ENCODE results near the gene CORIN.
A peak's percentile ranks its signal among the peaks of the same experiment; 100 is the strongest.

CORIN gene

DNA sequence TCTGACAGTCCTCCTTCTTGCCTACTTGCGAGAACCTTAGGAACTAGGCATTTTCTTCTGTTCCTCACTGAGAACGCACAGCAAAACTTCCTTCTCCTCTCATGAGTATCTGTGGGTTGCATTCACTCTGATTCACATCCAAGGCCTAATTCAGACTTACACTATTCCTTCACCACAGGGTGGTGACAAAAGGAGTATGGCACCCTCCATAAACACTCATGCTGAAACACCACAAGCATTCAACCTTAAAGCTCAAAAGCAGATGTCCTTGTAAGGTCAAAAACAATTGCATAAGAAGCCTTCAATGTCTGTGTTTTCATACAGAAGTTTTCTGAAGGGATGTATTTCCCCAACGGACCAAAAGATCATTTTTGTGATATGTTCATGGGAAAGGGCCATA is 147.3 kb downstream of the CORIN start:
- no peak for DNase-seq (ENCODE audit: low read depth in 2 of 2)

DNA sequence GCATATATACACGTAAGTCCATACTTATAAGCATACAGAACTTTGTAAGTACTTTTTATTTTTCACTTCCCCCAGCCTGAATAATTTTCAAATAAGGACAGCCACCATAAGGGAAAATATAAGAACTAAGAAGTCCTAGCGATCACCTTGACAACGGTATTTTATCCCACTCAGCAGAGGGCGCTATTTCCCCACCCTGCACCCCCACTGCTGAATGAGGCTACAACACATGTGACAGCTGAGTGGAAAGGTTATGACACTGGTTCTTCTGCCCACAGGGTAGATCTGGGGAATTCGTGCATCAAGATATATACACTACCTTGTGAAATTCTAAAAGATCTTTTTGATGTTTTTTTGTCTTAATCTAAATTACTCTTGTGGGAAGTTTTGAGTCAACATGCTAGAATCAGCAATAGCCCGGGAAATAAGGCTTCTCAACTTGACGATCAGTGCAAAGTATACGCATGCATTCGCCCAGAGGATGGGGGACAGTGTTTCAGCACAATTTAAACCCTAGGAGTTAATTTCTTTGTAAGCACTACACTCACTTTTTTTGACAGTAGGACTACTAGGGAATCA is 151.5 kb downstream of the CORIN start:
- DNase-seq (ENCODE audit: low read depth in 2 of 2), result no peak

DNA sequence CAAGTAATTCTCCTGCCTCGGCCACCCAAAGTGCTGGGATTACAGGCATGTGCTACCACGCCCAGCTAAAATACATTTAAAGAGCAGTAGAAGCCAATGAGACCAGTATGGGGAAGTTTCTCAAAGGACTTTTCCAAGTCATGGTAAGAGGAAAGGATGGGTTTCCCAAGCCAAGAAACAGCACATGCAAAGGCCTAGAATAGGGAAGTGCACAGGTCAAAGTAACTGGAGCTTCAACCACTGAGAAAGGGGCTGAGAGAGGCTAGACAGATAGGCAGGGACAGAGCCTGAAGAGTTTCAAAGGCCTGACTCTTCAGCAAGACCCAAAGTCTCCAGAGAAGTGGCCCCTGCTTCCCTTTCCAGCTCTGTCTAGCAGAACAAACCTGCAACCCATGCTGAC is 162.1 kb downstream of the CORIN start:
- no peak for DNase-seq (ENCODE audit: low read depth in 2 of 2)

DNA sequence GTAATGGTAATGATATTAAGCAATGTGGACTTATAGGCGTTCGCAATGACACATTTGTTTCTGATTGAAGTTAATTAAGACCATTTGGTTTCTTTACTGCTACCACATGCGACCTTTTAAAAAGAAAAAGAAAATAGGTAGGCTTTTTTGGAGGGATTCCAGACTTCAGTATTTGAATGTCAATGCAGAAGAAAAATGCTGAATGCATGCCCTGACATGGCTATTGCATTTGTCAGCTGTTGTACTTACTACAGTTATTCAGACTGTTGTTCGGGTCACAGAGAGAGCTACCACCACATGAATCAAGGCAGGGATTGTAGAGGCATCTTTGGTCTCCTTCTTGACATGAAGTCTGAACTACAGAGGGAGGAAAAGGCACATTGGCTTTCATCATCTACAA is 163.7 kb downstream of the CORIN start:
- peak; percentile 28 to 30 for DNase-seq (ENCODE audit: low read depth in 2 of 2)

DNA sequence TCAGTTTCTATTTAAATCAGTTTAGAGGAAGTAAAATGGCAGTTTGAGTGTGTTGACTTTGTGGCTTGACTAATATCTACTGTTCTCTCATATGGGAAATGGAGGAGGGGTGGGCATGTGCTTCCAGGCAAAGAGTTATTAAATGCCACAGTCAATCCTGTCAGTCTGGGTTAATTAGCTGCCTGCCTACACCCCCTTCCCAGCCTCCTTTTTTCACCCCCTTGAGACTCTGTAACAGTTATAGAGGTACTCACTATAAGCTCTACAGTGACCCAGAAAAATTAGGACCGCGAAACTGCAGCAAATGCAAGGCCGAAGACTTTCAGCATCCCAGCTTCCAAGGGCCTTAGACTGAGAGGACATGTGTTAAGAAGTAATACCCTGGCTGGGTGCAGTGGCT is 165.2 kb downstream of the CORIN start:
- no peak for DNase-seq (ENCODE audit: low read depth in 2 of 2)

DNA sequence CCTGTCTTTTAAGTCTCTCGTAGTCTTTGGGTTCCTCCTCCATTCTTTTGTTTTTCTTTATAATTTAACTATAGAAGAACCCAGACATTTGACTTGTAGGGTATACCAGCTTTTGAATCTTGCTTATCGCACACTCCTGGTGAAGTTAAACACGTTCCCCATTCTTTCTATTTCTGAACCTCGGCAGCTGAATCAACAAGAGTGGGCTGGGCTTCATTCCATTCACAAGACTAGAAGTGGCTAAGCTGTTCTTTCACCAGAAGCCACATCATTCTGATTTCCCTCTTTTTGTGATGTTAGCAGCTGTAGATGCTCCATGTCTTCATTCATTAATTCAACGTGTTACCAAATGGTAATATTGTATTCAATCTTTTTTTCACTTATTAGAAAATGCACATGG is 167.9 kb downstream of the CORIN start:
- DNase-seq (ENCODE audit: low read depth in 2 of 2), result no peak

DNA sequence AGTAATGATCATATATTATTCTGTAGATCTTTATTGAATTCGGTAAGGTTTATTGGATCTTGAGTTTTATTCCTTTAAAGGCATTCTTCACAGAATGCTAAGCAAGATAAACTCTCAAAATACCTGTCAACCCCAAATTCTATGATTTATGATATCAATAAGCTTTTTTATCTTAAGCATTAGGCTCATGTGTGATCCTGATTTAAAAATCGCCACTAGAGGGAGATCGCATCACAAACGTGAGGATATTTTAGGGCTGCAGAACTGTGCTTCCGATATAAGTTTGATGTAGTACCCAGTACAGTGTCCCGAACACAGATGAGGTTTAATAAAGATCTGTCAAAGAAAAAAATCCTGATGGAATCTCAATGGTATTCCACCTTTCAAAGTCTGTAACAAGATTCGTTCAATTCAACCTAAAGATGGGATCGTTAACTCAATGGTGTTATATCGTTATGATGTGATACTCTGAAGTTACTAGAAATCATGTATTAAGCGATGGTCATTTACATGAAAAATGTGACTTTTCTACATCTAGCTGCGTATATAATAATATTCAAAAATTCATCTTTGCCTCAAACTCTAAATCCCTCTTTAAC is 169.0 kb downstream of the CORIN start:
- DNase-seq (ENCODE audit: low read depth in 2 of 2), result peak in 1 of 2 experiments; percentile 30

DNA sequence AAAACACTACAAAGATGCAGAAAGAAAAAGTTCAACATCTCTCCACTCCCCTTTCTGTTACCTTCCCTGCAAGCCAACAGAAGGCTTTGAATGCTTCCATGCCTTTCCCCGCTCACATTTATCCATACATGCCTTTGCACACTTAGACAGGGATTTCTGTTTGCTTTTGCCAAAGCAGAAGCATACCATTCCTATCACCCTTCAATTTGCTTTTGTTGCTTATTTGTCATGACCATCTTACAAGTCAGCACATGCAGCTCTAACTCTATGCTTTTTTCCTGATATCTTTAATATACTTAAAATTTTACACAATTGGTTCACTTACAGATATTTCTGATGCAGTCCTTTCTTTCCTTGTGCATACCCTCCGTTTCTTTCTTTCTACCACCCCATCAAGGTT is 169.6 kb downstream of the CORIN start:
- no peak for DNase-seq (ENCODE audit: low read depth in 2 of 2)

DNA sequence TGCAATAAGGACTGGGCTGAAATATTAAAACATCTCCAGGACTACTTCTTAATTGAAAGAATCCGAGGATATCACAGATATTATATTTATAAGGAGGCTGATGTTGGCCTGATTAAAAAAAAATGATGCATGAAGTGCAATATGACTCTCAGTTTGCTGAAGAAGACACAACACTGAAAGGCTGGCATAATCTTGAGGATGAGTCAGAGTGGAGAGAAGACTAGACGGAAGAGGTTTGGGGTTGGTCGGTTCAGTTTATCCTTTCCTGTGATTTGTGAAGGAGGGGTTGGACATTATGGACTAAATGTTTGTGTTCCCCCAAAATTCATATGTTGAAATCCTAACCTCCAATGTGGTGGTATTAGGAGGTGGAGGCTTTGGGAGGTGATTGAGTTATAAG is 170.3 kb downstream of the CORIN start:
- no peak for DNase-seq (ENCODE audit: low read depth in 2 of 2)

DNA sequence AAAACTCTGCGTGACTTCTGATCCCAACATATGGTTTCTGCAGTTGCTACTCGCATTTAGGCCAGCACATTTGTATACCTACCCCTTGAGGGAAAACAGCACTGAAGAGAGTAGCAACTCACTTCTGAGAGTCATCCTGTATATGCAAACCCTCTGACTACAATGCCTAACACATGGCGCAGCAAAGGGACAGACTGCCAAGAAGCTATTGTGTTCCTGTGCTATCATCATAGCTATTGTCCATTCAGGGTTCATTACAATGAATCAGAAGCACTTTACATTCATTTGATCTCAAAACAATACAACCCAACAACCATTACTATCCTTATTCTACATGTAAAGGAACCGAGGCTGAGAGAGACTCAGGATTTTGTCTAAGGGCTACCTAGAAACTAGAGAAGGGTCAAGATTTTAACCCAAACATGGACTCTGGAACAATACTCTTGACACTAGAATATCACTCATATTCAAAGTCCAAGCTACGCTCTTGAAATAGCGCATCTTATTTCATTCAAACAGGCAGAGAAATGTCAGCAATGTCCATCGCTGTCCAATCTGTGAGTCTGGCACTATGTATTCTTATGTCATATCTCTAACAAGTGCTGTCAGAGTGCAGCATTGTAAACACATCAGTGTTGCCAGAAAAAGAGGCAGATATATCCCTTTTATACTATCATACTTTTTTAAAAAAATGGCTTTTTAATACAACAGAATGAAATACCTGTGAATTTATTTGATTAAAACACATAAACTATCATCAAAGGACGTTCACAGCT is 173.6 kb downstream of the CORIN start:
- no peak for DNase-seq (ENCODE audit: low read depth in 2 of 2)

DNA sequence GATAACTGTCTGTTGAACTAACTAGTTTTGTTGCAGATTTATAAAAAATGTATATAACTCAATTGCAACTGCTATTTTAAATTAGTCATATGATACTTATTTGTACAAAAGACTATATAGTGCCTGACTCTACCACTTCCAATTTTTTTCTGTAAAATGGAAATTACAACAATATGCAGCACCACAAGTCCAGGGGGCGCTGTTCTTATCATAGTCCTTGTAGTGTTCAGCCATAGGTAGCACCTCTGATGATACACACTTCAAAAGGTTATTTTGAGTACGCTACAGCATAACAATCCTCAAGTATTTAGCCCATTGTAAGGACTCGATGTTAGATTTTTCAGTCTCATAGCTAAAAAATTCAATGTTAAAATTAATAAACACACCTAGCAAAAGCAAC is 174.9 kb downstream of the CORIN start:
- no peak for DNase-seq (ENCODE audit: low read depth in 2 of 2)

DNA sequence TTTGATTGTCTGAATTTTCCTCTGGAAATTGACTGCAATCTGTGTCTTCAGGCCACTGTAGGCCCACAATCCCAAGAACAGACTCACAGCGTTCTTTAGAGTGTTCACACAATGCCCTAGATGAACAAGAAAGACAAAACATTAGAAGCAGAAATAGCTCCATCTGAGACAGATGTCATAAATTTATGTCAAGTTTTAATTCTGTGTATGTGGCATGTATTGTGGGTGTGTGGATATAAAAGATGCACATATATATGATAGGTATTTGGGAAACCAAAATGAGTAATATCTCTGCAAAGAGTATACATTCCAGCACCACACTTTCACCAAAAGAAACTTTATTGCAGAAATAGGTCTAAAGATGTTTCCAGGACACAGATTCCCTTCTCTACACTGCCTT is 176.1 kb downstream of the CORIN start:
- DNase-seq (ENCODE audit: low read depth in 2 of 2), result peak in 1 of 2 experiments; percentile 24

DNA sequence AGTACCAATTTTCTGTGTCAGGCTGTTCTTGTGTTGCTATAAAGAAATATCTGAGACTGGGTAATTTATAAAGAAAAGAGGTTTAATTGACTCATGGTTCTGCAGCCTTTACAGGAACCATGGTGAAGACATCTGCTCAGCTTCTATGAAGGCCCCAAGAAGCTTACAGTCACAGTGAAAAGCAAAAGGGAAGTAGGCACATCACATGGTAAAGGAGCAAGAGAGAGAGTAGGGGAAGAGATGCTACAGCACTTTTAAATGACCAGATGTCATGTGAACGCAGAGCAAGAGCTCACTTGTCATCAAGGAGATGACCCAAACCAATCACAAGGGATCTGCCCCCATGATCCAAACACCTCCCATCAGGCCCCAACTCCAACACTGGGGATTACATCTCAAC is 178.5 kb downstream of the CORIN start:
- DNase-seq (ENCODE audit: low read depth in 2 of 2), result no peak

DNA sequence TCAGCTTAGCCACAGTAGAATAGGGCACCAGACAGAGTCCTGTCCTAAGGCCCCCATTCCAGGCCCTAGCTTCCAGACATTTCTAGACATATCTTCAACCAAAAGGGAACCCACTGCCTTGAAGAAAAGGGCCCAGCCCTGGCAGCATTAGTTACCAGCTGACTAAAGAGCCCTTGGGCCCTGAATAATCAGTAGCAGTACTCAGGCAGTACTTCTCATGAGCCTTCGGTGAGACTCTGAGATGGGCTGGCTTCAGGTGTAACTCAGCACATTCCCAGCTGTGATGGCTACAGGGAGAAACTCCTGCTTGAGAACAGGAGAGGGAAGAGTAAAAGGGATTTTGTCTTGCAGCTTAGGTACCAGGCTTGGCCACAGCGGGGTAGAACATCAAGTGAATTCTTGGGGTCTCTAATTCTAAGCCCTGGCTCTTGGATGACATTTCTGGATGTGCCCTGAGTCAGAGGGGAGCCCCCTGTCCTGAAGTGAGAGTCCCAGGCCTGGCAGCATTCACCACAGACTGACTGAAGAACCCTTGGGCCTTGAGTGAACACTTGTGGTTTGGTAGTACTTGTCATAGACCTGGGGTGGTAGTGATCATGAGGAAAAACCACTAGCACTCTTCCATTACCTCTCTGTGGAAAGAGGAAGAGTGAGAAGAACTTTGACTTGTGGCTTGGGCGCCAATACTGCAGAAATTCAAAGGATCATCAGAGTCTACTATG is 182.7 kb downstream of the CORIN start:
- DNase-seq (ENCODE audit: low read depth in 2 of 2), result no peak

DNA sequence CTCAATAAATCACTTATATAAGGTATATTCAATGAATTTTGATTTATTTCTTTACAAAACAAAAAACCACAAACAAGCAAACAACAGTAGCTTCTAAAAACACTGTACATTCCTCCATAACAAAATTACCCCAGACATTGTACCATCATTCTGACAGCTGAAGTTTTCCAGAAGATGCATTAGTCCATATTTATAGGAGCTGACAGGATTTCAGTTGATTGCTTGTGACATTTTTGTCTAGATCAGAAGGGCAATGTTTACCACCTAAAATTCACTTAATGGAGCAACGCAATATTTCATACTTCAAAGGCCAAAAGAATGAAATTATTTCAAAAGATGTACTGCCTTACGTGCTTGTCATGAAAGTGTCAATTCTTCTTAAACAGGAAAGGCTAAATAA is 185.8 kb downstream of the CORIN start:
- no peak for DNase-seq (ENCODE audit: low read depth in 2 of 2)

DNA sequence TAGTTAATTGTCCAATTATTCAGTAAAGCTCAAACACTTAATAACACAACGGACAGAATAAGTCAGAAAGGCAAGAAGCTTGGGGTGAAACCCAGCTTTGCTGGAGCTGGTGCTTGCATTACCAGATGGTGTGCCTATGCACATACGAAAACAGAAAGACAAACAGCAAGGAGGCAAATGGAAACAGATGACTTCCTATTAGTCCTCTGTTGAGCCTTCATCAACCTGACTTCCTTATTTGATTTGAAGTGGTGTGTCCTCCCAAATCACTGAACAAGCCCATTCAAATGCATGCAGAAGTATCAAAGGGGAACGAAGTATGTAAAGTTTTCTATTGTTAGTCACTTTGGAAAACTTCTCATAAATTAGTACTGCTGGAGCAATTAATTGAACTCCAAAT is 186.6 kb downstream of the CORIN start:
- DNase-seq (ENCODE audit: low read depth in 2 of 2), result no peak

DNA sequence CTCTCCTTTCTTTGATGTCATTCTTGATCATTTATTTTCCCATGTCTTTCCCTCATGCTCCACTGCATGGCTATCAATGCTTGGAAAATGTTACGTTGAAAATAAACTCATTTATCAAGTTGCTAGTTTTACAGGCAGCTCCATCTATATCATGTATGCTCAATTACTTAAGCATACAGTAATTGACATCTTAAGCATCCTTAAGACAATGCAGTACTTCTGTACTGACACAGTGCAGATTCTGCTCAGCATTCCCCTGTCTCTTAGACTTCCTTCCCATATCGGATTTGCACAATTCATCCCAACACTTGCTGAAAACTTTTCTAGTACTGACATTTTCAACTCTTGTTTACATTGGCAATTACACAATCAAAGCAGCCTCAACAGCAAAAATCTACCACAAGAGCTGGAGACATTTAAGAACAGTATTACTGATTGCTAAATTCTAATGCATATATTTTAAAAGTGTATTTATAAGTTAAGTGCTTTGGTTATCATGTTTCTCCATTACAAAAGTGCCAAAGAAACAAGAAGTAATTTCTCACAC is 187.2 kb downstream of the CORIN start:
- peak in 1 of 2 experiments; percentile 16 for DNase-seq (ENCODE audit: low read depth in 2 of 2)

DNA sequence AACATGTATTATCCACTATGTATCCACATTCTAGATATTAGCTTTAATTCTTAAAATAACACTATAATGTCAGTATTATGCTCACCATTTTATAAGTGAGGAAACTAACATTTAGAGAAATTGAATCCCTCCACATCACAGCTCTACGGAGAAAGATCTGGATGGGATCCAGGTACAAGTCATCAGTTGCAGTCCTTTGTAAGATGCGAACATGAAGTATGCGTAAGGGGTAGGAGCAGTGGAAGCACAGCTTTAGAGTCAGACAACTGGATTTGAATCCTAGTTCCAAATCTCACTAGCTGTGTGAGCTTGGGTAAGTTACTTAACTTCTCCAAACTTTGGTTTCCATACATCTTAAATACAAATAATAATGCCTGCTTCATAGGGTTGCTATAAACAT is 190.3 kb downstream of the CORIN start:
- DNase-seq (ENCODE audit: low read depth in 2 of 2), result no peak

DNA sequence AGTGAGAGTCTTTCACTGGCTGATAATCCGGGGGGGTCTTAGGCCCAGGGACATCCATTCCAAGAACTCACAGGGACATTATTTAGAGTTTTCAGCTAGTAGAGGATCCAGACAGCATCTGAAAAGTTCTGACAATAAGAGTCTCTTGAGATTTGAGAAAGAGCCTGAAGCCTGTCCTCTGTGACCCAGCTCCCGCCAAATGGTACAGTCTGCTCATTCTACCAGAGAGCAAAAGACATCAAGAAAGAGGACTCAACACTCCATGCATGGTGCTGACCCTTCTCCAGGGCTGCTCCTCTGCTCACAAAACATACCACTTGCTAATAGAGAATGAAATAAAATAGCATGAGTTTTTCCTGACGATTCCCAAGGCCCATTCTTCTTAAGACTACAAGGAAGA is 190.8 kb downstream of the CORIN start:
- DNase-seq (ENCODE audit: low read depth in 2 of 2), result no peak

DNA sequence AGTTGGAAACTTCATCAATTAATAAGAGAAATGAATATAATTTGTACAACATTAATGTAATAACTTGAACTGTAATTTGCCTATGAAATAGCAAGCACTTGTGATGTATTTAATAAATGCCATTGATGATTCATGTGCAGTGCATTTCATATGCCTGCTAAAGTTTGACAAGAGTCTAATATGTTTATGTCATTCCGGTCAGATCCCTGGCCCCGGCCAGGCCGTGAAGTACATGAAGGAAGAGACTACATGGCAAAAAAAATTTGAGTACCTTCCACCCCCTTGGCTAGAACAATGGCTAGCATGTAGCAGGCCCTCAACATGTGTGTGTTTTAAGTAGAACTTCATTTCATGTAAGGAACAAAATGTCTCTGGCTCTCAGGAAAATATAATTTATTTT is 191.5 kb downstream of the CORIN start:
- no peak for DNase-seq (ENCODE audit: low read depth in 2 of 2)

DNA sequence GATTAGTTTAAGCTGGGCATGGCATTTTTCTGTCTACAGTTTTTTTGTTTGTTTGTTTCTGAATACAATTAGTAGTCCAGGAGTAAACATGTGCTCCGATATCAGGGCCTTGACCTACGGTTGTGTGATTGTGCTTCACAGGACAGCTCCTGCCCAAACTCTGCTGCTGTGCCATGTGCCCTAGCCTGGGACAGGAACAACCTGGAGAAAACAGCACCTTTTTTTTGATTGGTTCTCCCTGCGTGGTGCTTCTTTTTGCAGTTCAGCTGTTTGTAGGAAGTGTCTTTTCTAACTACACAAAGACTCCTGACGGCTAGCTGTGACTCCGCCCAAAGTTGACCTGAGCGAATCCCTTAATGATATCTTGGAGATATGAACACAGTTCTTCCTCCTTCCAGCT is 194.0 kb downstream of the CORIN start:
- DNase-seq (ENCODE audit: low read depth in 2 of 2), result no peak

DNA sequence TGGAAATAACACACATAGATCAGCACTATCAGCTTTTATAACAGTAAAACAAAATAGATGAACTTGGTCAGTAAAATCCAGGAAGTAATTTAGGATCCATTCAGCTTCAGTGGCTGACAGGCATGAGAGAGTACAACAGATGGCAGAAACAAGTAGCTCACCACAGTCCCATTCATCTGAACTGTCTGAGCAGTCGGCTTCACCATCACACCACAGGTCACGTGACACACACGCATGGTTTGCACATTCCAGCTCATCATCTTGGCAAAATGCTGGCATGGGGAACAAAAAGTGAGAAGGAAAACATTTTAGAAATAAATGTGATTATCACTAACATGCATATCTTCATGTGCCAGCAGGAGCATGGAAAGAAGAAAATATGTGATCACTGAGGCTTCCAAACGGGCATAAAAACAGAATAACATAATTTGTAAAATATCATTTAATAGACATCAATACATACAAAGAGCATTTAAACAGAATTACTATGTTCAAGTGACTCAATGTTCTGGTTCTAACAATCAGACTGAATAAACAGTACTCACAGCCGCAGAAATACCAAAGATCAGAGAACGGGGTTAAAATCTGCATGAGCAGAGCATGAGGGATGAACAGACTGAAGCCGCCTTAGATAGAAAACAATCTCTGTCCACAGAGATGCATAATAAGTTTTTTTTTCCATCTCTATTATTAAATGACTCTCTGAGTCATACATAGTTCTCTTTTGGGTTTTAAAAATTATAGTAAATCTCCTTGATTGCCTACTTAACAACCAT is 194.7 kb downstream of the CORIN start:
- peak; percentile 39 to 49 for DNase-seq (ENCODE audit: low read depth in 2 of 2)

All from fibroblast of skin of left quadriceps (primary cell).